ENCODE measurements around the gene EMX2.
"Not testable (repeated sequence)": the region's sequence is repeated elsewhere in the genome, so short reads cannot be mapped to it uniquely, and the experiment has no call there.

EMX2 gene

GRCh38 chr10:117542706-117543224 lies at the start of gene EMX2:
Gene EMX2, plus strand, starts transcription at chr10:117542746. Its CDS starts 522 bp downstream, at chr10:117543268.
- DNase-seq = no peak

GRCh38 chr10:117496031-117496430 lies 46.5 kb upstream of the EMX2 start:
- DNase-seq = no peak

GRCh38 chr10:117496616-117497028 lies 45.9 kb upstream of the EMX2 start:
- peak; percentile 26 for DNase-seq

- no peak for DNase-seq
Measured at GRCh38 chr10:117497736-117498135, 44.8 kb upstream of the EMX2 start.

- no peak for DNase-seq
Measured at GRCh38 chr10:117499248-117500105, 43.1 kb upstream of the EMX2 start.

- DNase-seq = no peak
Measured at GRCh38 chr10:117500456-117500855, 42.1 kb upstream of the EMX2 start.

GRCh38 chr10:117501460-117502035 lies 41.0 kb upstream of the EMX2 start:
- no peak for DNase-seq

GRCh38 chr10:117502421-117503243 lies 39.9 kb upstream of the EMX2 start:
- no peak for DNase-seq

- DNase-seq = no peak
Measured at GRCh38 chr10:117503244-117504205, 39.0 kb upstream of the EMX2 start.

GRCh38 chr10:117504562-117504961 lies 38.0 kb upstream of the EMX2 start:
- DNase-seq = no peak

GRCh38 chr10:117507081-117507480 lies 35.5 kb upstream of the EMX2 start:
- DNase-seq = not testable (repeated sequence)

- DNase-seq = no peak
Measured at GRCh38 chr10:117509573-117509972, 33.0 kb upstream of the EMX2 start.

GRCh38 chr10:117511601-117512390 lies 30.8 kb upstream of the EMX2 start:
- DNase-seq = no peak

- no peak for DNase-seq
Measured at GRCh38 chr10:117514971-117515370, 27.6 kb upstream of the EMX2 start.

GRCh38 chr10:117516681-117517080 lies 25.9 kb upstream of the EMX2 start:
- DNase-seq = no peak

- DNase-seq = no peak
Measured at GRCh38 chr10:117518246-117518645, 24.3 kb upstream of the EMX2 start.

- DNase-seq = no peak
Measured at GRCh38 chr10:117519286-117519685, 23.3 kb upstream of the EMX2 start.

- no peak for DNase-seq
Measured at GRCh38 chr10:117519879-117520278, 22.7 kb upstream of the EMX2 start.

GRCh38 chr10:117530791-117531190 lies 11.8 kb upstream of the EMX2 start:
- DNase-seq = no peak

GRCh38 chr10:117531371-117532002 lies 11.1 kb upstream of the EMX2 start:
- no peak for DNase-seq

- DNase-seq = no peak
Measured at GRCh38 chr10:117532003-117532385, 10.6 kb upstream of the EMX2 start.
